Right lung (tissue), 10 donors: ENCODE measurements around the gene DNAJB1. TPM values are rescaled to one million over a fixed set of nuclear protein-coding genes. Genes with fewer than 3 reads are reported as not detected.
"Not testable (repeated sequence)": the region's sequence is repeated elsewhere in the genome, so short reads cannot be mapped to it uniquely, and the experiment has no call there.

ENCODE experiments used
- DNase-seq, 2 donors: peaks; one replicate each; pipeline ENCODE4 v3.0.0-alpha.2; 2013
- long read RNA-seq, 8 donors: transcript quantifications; one replicate each; lab custom pipeline, GENCODE V29; 2026
- polyA plus RNA-seq, 5 donors: library from polyadenylated mRNA; unstranded; fragments of 120-200 nt; gene quantifications; one replicate each; pipeline versions ENCODE4 v1.2.1 to v1.2.3, GENCODE V29; 2013; ENCODE audit warnings: inconsistent platforms in 1 of 5, low replicate concordance in 1 of 5; ENCODE audit not compliant: insufficient read length in 5 of 5, insufficient read depth in 1 of 5

Gene DNAJB1
- 100 to 1,000 TPM in 1 of 5 donors, 10 to 100 TPM in 4; 71.3 to 112 (median 83.8) TPM for polyA plus RNA-seq
- long read RNA-seq, donor 1, transcript DNAJB1-201 (3 exons, 2,264 nt), result major isoform, 34 of 73 reads
- long read RNA-seq, donor 1, partial matches to known transcripts, result 35 of 73 reads
- long read RNA-seq, donor 1, other reads (novel, unspliced or antisense), result 0 of 73 reads
- long read RNA-seq, donor 2, transcript DNAJB1-201 (3 exons, 2,264 nt), result major isoform, 37 of 47 reads
- long read RNA-seq, donor 2, partial matches to known transcripts, result 8 of 47 reads
- long read RNA-seq, donor 2, other reads (novel, unspliced or antisense), result 0 of 47 reads
- long read RNA-seq, donor 3, transcript DNAJB1-201 (3 exons, 2,264 nt), result major isoform, 25 of 128 reads
- long read RNA-seq, donor 3, partial matches to known transcripts, result 95 of 128 reads
- long read RNA-seq, donor 3, other reads (novel, unspliced or antisense), result 7 of 128 reads
- long read RNA-seq, donor 4, transcript DNAJB1-201 (3 exons, 2,264 nt), result major isoform, 20 of 44 reads
- long read RNA-seq, donor 4, partial matches to known transcripts, result 22 of 44 reads
- long read RNA-seq, donor 4, other reads (novel, unspliced or antisense), result 0 of 44 reads
- long read RNA-seq, donor 5, transcript DNAJB1-201 (3 exons, 2,264 nt), result major isoform, 35 of 90 reads
- long read RNA-seq, donor 5, partial matches to known transcripts, result 49 of 90 reads
- long read RNA-seq, donor 5, other reads (novel, unspliced or antisense), result 0 of 90 reads
- long read RNA-seq, donor 6, transcript DNAJB1-201 (3 exons, 2,264 nt), result major isoform, 55 of 88 reads
- long read RNA-seq, donor 6, partial matches to known transcripts, result 30 of 88 reads
- long read RNA-seq, donor 6, other reads (novel, unspliced or antisense), result 0 of 88 reads
- long read RNA-seq, donor 7, transcript DNAJB1-208 (3 exons, 882 nt), result minor isoform, 8 of 186 reads
- long read RNA-seq, donor 7, transcript DNAJB1-201 (3 exons, 2,264 nt), result major isoform, 66 of 186 reads
- long read RNA-seq, donor 7, partial matches to known transcripts, result 60 of 186 reads
- long read RNA-seq, donor 7, other reads (novel, unspliced or antisense), result 52 of 186 reads
- long read RNA-seq, donor 8, transcript DNAJB1-201 (3 exons, 2,264 nt), result major isoform, 23 of 49 reads
- long read RNA-seq, donor 8, partial matches to known transcripts, result 10 of 49 reads
- long read RNA-seq, donor 8, other reads (novel, unspliced or antisense), result 16 of 49 reads

DNA sequence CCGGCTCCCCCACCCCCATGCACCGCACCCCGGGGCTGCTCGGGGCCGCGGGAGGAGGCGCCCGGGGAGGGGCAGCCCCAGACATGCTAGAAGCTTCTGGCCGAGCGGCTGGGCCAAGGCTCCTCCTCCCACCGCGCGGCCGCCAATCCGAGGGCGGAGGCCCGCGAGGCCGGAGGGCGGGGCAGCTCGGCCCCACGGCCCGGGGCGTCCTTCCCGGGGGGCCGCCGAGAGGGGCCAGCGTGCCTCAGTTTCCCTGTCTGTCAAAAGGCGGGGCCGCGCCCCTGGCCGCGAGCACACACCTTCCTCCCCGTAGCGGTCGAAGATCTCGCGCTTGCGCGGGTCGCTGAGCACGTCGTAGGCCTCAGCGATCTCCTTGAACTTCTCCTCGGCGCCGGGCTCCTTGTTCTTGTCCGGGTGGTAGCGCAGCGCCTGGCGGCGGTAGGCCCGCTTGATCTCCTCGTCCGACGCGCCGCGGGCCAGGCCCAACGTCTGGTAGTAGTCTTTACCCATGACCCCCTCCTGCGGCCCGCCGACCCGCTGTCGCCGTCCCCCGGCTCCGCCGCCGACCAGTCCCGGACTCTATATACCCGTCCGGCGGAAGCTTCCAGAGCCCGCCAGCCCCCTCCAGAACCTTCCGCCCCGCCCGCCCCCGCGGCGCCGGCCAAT is at the start of gene DNAJB1:
TSS of gene DNAJB1 (minus strand) at position 558 of the 666 bp plus-strand sequence. CDS start at position 510, 48 bp downstream.
- peak; percentile 77 to 82 for DNase-seq

DNA sequence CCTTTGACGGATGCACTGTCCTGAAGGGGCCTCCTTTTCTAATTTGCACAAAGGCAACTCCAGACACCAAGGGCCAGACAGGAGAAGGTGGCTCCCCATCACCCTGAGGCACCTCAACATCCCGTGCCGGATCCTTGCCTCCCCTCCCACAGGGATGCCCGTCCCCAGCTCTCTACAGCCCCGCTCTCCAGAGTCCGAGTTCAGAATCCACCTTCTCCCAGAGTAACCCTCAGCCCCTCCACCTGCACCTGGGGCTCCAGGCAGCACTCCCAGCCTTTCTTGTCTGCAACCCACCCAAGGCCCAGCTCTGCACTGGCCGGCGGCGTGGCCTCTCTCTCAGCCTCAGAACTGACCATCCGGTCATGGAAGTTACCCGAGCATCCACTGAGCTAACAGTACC is 48.9 kb upstream of the DNAJB1 start:
- no peak for DNase-seq

- no peak for DNase-seq
These were observed 48.5 kb upstream of the DNAJB1 start for GRCh38 chr19:14566712-14567077.

- no peak for DNase-seq
These were observed 47.8 kb upstream of the DNAJB1 start for GRCh38 chr19:14565765-14566711.

DNA sequence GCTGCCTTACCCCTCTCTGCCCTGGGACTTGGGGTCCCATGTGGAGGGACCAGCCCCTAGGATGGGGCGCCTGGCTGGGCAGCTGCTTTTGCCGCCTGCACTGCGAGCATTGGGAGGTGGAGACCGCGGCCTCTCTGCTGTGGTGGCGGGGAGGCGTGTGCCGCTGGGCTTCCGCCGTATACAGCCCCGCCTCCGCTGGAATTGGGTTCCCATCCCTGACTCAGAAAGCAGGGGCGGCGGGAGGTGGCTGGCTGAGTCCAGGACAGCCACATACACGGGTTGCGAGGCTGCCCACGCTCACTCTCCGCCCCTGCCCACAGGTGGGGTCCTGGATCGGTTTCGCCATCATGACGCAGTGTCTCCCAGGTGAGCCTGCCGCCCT is 47.1 kb upstream of the DNAJB1 start:
- no peak for DNase-seq

- DNase-seq, result not testable (repeated sequence)
These were observed 46.6 kb upstream of the DNAJB1 start for GRCh38 chr19:14564652-14565297.

GRCh38 chr19:14563989-14564651 is 45.9 kb upstream of the DNAJB1 start:
- DNase-seq, result no peak

- DNase-seq, result no peak
These were observed 45.4 kb upstream of the DNAJB1 start for GRCh38 chr19:14563590-14563926.

- DNase-seq, result no peak
These were observed 44.7 kb upstream of the DNAJB1 start for GRCh38 chr19:14562660-14563589.

DNA sequence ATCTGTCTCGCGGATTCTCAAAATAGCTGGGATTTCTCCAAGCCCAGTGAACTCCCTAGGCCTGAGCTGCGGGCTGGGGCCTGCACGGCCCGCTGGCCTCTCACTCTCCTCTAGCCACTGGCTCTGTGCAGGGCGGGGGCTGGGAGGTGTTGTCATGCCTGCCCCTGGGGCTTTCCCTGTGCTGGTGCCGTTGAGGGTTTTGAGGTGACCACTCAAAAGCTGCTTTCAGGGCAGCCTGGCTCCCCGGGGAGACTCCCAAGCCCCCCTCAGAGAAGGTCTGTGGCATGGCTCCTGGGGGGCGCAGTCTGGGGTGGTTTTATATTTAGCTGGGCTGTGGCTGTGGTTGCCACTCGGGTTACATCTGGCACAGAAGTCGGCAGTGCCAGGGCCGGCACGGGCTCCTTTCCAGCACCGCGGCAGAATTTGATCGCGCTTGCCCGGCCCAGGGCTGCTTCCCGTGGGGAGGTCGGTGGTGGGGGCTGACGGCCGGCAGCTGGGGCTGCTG is 43.7 kb upstream of the DNAJB1 start:
- no peak for DNase-seq

DNA sequence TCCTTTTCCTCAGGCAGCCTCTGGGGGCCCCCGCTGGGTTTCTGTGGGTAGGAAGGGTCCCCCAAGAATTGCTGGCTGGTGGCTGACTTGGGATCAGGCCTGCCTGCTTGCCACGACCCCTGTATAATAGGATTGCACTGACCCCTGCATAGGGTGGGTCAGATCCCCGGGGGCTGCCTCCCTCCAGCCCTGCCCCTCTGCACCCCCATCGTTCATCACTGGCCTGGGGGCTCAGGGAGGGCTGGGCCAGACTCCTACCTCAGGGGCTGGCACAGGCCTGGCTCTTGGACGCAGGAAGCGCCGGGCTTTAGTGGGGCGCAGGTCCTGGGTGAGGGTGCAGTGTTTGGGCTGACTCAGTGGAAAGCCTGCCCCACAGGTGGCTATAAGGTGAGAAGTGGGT is 43.1 kb upstream of the DNAJB1 start:
- DNase-seq, result no peak

DNA sequence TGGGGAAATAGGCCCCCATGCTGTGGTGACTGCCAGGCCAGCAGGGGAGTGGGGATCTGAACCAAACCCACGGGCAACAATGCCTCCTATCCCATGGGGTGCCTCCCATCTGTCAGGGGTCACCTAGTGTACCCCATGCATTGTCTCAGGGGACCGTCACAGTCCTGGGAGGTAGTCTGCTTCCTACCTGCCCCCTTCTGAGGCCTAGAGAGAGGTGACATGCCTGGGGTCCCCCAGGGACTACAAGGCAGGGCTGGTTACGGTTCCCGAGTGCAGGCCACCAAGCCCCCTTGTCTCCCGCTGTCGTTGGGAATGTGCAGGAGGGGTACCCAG is 42.5 kb upstream of the DNAJB1 start:
- no peak for DNase-seq

DNA sequence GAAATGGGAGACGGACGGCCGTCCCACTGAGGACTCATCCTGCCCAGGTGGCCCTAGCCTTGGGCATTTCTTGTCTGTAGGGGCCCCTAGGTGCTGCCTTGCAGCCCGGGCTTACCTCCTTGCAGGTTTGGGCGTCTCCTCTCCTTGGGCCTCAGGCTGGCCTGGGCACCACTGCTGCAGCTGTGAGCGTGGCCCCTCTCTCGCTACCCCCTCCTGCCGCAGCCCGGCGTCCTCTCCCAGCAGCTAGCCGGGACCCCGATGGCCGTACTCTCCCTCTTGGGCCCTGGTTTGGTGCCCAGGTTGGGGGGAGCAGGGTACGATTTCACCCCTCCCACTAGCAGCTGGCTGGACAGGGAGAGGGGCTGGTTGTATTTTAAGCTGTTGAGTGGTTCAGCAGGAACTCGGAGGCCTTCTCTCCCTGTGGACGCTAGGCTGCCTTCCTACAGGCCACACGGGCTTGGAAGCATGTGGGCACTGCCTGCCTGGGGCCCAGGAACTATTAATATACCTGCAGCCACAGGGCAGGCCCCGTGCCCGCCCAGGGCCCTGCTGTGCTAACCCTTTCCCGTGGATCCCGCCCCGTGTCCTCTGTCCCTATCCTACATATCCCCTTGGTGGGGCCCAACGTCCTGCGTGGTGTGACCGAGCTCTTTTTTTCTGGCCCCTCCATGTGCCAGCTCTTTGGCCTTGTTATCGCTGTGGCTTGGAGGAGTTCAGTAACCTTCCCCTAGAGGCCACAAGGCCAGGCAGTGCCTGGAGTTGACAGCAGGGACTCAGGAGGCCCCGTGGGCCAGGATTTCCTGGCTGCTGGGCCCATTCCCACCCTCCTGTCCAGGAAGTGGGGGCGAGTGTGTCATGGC is 41.9 kb upstream of the DNAJB1 start:
- no peak for DNase-seq

- DNase-seq, result no peak
These were observed 40.3 kb upstream of the DNAJB1 start for GRCh38 chr19:14558370-14559066.

- DNase-seq, result peak in 1 of 2 donors; percentile 46
These were observed 38.5 kb upstream of the DNAJB1 start for GRCh38 chr19:14556662-14557188.
